ENCODE measurements around the gene GINS3. TPM values are rescaled to one million over a fixed set of nuclear protein-coding genes. Genes with fewer than 3 reads are reported as not detected.
A peak's percentile ranks its signal among the peaks of the same experiment; 100 is the strongest.

The GINS3 gene
- total RNA-seq, 1 donor = 4.7 TPM

DNA sequence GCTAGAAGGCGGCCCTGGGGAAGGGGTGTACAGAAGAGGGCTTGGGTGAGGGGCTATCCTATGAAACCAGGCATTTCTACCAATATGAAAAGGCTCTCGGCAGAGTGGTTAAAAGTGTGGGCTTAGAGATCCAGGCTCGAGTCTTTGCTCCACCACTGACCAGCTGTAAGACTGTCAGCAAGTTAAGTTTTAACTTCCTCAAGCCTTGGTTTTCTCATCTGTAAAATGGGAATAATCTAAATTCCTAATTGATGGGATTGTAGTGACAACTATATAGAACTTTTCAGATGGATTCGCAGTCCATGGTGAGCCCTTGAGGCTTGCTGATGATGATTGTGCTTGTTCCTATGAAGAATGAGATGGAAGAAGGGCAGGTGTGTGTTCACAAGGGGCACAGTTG, 57.0 kb downstream of the GINS3 start:
- TF ChIP-seq, protein P1, sequence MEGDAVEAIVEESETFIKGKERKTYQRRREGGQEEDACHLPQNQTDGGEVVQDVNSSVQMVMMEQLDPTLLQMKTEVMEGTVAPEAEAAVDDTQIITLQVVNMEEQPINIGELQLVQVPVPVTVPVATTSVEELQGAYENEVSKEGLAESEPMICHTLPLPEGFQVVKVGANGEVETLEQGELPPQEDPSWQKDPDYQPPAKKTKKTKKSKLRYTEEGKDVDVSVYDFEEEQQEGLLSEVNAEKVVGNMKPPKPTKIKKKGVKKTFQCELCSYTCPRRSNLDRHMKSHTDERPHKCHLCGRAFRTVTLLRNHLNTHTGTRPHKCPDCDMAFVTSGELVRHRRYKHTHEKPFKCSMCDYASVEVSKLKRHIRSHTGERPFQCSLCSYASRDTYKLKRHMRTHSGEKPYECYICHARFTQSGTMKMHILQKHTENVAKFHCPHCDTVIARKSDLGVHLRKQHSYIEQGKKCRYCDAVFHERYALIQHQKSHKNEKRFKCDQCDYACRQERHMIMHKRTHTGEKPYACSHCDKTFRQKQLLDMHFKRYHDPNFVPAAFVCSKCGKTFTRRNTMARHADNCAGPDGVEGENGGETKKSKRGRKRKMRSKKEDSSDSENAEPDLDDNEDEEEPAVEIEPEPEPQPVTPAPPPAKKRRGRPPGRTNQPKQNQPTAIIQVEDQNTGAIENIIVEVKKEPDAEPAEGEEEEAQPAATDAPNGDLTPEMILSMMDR (IDR thresholded peaks at IDR 0.05; ENCODE audit: insufficient read depth, low read depth, low read length) = no peak
- no peak overlapping the region for H3K4me3 ChIP-seq (ENCODE audit: low read depth, low read length)
- DNase-seq (ENCODE audit: low read depth) = no peak

DNA sequence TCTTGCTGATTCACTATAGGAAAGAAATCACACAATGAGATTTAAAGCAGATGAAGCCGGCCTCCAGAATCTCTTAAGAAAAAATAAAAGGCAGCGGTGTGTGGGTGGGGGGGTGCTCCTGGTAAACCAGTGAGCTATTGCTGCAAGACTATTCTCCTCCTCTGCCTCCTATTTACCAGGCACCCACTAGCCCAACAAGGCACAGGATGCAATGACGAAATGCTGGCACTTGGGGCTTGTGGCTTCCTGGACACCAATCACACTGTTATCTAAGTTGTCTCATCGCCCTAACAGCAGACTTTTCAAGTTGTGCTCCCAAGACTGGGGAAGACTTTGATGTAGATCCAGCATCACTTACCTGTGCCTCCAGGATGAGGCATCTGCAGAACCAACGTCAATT, 57.5 kb downstream of the GINS3 start:
- no peak for DNase-seq (ENCODE audit: low read depth)
- TF ChIP-seq, protein P1 (IDR thresholded peaks at IDR 0.05; ENCODE audit: insufficient read depth, low read depth, low read length) = no peak

DNA sequence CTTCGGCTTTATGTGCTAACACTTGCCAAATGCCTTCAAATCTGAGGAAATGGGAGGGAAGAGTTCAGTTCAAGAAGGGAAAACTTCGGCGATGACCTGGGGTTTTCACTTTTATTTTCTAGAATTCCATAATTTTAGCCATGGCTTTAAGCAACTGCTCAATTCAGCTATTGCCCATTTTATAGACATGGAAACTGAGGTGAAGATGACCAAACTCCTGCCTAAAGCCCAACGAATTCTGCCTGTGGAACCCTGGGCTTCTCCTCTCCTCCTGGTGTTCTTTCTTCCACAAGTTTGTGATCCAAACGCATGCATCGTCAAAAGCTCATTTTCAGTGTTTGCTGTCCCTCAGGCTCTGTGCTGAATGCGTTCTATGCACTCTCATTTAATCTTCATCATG, 58.3 kb downstream of the GINS3 start:
- TF ChIP-seq, protein P1 (IDR thresholded peaks at IDR 0.05; ENCODE audit: insufficient read depth, low read depth, low read length) = no peak
- DNase-seq (ENCODE audit: low read depth) = no peak
- H3K4me3 ChIP-seq (ENCODE audit: low read depth, low read length) = no peak overlapping the region

More for the DNA sequence above, 57.5 kb downstream of the GINS3 start:
- no peak overlapping the region for H3K4me3 ChIP-seq (ENCODE audit: low read depth, low read length)

DNA sequence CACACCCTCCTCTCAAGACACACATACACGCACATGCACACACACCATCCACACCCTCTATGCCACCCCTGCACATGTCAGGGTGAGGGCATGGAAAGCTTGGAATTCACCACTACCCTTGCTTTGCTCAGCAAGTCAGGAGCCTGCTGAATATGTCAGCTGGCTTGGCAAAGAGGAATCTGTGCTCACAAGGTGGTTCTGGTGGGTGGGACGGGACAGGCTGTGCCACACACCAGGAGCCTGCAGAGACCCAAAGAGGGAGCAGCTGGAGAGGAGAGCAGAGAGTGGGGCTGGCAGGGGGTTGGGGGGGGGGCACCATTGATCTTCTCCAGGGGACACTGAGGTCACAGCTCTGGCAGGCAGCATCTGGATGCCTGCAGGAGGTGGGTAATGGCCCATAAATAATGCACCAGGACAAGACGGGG, 59.0 kb downstream of the GINS3 start:
- TF ChIP-seq, protein P1 (IDR thresholded peaks at IDR 0.05; ENCODE audit: insufficient read depth, low read depth, low read length) = no peak
- no peak for DNase-seq (ENCODE audit: low read depth)
- H3K4me3 ChIP-seq (ENCODE audit: low read depth, low read length) = no peak overlapping the region

DNA sequence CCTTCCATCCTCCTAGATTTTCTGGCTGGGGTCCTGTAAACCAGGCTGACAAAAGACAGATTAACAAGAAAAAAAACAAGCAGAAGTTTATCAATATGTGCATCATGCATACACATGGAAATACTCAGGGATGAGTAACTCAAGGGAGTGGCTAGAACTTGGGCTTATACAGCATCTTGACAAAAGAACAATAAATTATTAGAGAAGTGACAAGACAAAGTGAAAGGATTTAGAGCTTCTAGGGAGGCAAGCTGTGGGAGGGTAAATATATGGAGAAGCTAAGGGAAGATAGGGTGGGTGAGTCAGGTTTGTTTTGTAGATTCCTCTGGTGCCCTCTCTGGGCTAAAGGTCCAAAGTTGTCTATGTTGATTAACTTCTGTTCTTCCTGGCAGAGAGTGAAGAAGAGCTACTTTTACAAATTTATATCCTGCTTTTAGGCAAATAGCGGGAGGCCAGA, 59.7 kb downstream of the GINS3 start:
- TF ChIP-seq, protein P1 (IDR thresholded peaks at IDR 0.05; ENCODE audit: insufficient read depth, low read depth, low read length) = no peak
- no peak overlapping the region for H3K4me3 ChIP-seq (ENCODE audit: low read depth, low read length)
- DNase-seq (ENCODE audit: low read depth) = peak; percentile 54

DNA sequence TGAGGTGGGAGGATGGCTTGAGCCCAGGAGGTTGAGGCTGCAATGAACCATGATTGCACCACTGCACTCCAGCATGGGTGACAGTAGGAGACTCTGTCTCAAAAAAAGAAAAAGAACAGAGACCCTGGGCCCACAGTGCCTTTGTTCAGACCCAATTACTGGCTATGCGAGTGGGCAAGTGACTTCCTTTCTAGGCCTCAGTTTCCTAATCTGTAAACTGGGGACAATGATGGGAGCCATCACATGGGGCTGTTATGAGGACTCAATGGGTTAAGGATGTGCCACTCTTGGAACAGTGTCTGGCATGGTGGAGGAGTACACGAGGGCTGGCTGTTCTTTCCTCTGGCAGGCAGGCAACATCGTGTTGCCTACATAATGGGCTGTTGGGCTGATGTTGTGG, 60.4 kb downstream of the GINS3 start:
- no peak overlapping the region for H3K4me3 ChIP-seq (ENCODE audit: low read depth, low read length)
- TF ChIP-seq, protein P1 (IDR thresholded peaks at IDR 0.05; ENCODE audit: insufficient read depth, low read depth, low read length) = no peak
- no peak for DNase-seq (ENCODE audit: low read depth)

DNA sequence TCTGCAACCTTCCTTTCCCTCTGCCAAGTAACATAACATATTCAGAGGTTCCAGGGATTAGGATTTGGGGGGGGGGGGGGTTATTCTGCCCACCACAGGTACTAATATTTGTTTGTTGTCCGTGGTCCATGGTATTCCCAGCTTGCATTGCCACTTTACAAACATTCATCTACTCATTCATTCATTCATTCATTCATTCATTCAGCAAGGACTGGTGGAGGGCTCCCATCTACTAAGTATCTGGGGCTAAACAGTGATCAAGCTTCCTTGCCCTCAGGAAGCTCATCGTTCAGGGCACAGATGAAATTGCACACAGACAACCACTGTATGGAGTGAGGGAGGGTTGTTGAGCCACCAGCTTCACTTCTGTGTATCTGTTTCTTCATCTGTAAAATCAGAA, 61.9 kb downstream of the GINS3 start:
- DNase-seq (ENCODE audit: low read depth) = no peak
- no peak overlapping the region for H3K4me3 ChIP-seq (ENCODE audit: low read depth, low read length)
- TF ChIP-seq, protein P1 (IDR thresholded peaks at IDR 0.05; ENCODE audit: insufficient read depth, low read depth, low read length) = no peak

Measured in fibroblast of villous mesenchyme (primary cell).